ENCODE data around the gene ABL2.

The ABL2 gene

GRCh38 chr1:179083533-179083932 lies 145.9 kb downstream of the ABL2 start:
- no peak for TF ChIP-seq POLR2A (IDR thresholded peaks at IDR 0.05; ENCODE audit: extremely low read depth, insufficient read length)
- no peak for TF ChIP-seq CTCF (IDR thresholded peaks at IDR 0.05; ENCODE audit: low read depth, low read length)
- TF ChIP-seq MAX (IDR thresholded peaks at IDR 0.05; ENCODE audit: low read depth, low read length) = no peak
- no peak for TF ChIP-seq MYC (IDR thresholded peaks at IDR 0.05; ENCODE audit: low read depth, low read length)
- H3K4me3 ChIP-seq (ENCODE audit: low read depth, low read length) = peak overlapping the region; percentile 78
- DNase-seq (ENCODE audit: low read depth) = no peak

- peak; percentile 78 for DNase-seq (ENCODE audit: low read depth)
These were observed 146.5 kb downstream of the ABL2 start for GRCh38 chr1:179082999-179083335.

GRCh38 chr1:179082333-179082998 lies 147.0 kb downstream of the ABL2 start:
- TF ChIP-seq POLR2A (IDR thresholded peaks at IDR 0.05; ENCODE audit: extremely low read depth, insufficient read length) (no peak), CTCF (IDR thresholded peaks at IDR 0.05; ENCODE audit: low read depth, low read length) (no peak), MAX (IDR thresholded peaks at IDR 0.05; ENCODE audit: low read depth, low read length) (peak; percentile 56; the same call in 1 of the 2 replicates)
- DNase-seq (ENCODE audit: low read depth) = peak; percentile 60
- H3K4me3 ChIP-seq (ENCODE audit: low read depth, low read length) = peak overlapping the region; percentile 78

More at GRCh38 chr1:179082999-179083335, 146.5 kb downstream of the ABL2 start:
- peak overlapping the region; percentile 78 for H3K4me3 ChIP-seq (ENCODE audit: low read depth, low read length)
- TF ChIP-seq MAX (IDR thresholded peaks at IDR 0.05; ENCODE audit: low read depth, low read length) = no peak
- TF ChIP-seq CTCF (IDR thresholded peaks at IDR 0.05; ENCODE audit: low read depth, low read length) = no peak
- TF ChIP-seq POLR2A (IDR thresholded peaks at IDR 0.05; ENCODE audit: extremely low read depth, insufficient read length) = no peak
- no peak for TF ChIP-seq MYC (IDR thresholded peaks at IDR 0.05; ENCODE audit: low read depth, low read length)

- DNase-seq (ENCODE audit: low read depth) = peak; percentile 92
- peak within 1 kb of the TSS; percentile 78 for H3K4me3 ChIP-seq (ENCODE audit: low read depth, low read length)
- TF ChIP-seq POLR2A (IDR thresholded peaks at IDR 0.05; ENCODE audit: extremely low read depth, insufficient read length) (peak; percentile 52), CTCF (IDR thresholded peaks at IDR 0.05; ENCODE audit: low read depth, low read length) (no peak), MAX (IDR thresholded peaks at IDR 0.05; ENCODE audit: low read depth, low read length) (0 out of 2 replicates have a peak, but pooled peaks have one; percentile 55)
These were observed 147.7 kb downstream of the ABL2 start, which contains the start of gene TOR3A for GRCh38 chr1:179081687-179082332. Gene TOR3A (plus strand): TSS chr1:179082070. CDS start chr1:179082129, 59 bp downstream.

GRCh38 chr1:179080866-179081686 lies 148.4 kb downstream of the ABL2 start:
- TF ChIP-seq MAX (IDR thresholded peaks at IDR 0.05; ENCODE audit: low read depth, low read length) (no peak), CTCF (IDR thresholded peaks at IDR 0.05; ENCODE audit: low read depth, low read length) (no peak), POLR2A (IDR thresholded peaks at IDR 0.05; ENCODE audit: extremely low read depth, insufficient read length) (no peak), MYC (IDR thresholded peaks at IDR 0.05; ENCODE audit: low read depth, low read length) (no peak)
- peak overlapping the region; percentile 78 for H3K4me3 ChIP-seq (ENCODE audit: low read depth, low read length)
- no peak for DNase-seq (ENCODE audit: low read depth)
